IPS DF 6.9 (cell line): Measurements from ENCODE around the gene CDH15.
"Not testable (repeated sequence)": the region's sequence is repeated elsewhere in the genome, so short reads cannot be mapped to it uniquely, and the experiment has no call there.

Experiments used
- DNase-seq: peaks from one replicate; pipeline ENCODE4 v3.0.0-alpha.2; 2013; ENCODE audit warnings: low read depth, low spot score
- H3K27ac ChIP-seq: one replicate; pipeline ENCODE4 v1.5.1; 2013; ENCODE audit warnings: low read length, control low read depth
- H3K27me3 ChIP-seq: 2 replicates; pipeline ENCODE4 v1.6.1; 2013; ENCODE audit warnings: mild to moderate bottlenecking, low read length; ENCODE audit not compliant: control insufficient read depth, insufficient read depth
- H3K36me3 ChIP-seq: 2 replicates; pipeline ENCODE4 v1.6.1; 2013; ENCODE audit warnings: low read length; ENCODE audit not compliant: control insufficient read depth, insufficient read depth
- H3K4me1 ChIP-seq: 2 replicates; pipeline ENCODE4 v1.6.1; 2013; ENCODE audit warnings: low read length; ENCODE audit not compliant: control insufficient read depth, insufficient read depth
- H3K4me3 ChIP-seq: 2 replicates; pipeline ENCODE4 v1.5.1; 2013; ENCODE audit warnings: mild to moderate bottlenecking, low read length
- H3K9me3 ChIP-seq: 2 replicates; pipeline ENCODE4 v1.6.1; 2013; ENCODE audit warnings: low read length, inconsistent platforms; ENCODE audit not compliant: control insufficient read depth, insufficient read depth
- WGBS: extraction: QIAGEN DNeasy Blood & Tissue Kit; methylation state at CpG from one replicate; pipeline ENCODE4 v1.1.7; 2013; ENCODE audit warnings: mixed read lengths, missing lambda C conversion rate; ENCODE audit not compliant: insufficient read length, insufficient coverage; 5-methylcytosine and 5-hydroxymethylcytosine counted together

CDH15 gene

DNA sequence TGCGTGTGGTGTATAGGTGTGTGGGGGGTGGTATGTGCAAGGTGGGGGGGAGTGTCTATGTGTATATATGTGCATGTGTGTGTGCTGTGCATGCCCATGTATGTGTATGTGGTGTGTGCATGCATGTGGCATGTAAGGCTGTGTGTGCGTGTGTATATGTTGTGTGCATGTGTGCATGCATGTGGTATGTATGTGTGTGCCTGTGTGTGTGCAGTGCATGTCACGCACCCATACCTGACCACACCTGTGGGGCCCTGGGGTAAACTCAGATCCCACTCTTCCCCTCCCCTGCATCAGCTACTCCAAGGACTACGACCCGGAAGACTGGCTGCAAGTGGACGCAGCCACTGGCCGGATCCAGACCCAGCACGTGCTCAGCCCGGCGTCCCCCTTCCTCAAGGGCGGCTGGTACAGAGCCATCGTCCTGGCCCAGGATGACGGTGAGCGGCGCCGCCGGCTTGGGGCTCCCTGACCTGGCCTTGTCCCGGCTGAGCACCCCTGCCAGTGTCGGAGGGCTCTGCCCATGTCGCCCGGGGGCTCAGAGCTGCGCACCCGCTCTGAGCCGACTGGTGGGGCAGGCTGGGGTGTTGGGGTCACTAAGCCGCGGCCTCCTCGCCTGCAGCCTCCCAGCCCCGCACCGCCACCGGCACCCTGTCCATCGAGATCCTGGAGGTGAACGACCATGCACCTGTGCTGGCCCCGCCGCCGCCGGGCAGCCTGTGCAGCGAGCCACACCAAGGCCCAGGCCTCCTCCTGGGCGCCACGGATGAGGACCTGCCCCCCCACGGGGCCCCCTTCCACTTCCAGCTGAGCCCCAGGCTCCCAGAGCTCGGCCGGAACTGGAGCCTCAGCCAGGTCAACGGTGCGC lies 19.7 kb downstream of the CDH15 start:
- H3K4me3 ChIP-seq: no peak overlapping the region; the same call in 1 of the 2 replicates

DNA sequence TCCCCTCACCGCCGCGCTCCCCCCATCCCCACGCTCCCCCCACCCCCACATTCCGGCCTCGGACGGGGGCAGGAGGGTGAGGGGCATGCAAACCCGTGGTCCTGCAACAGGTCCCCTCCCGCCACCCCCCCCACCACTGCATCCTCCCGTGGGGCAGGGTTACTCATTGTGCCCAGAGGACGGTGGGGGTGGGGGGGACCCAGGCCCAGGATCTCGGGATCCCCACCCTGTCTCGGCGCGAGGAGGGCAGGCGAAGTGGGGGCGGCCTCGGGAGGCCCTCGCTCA lies 20.3 kb downstream of the CDH15 start:
- H3K27ac ChIP-seq: no peak overlapping the region
- no peaks in the 10 kb centered on the region for H3K27me3 ChIP-seq
- no peaks in the 10 kb centered on the region; the same call in 1 of the 2 replicates for H3K36me3 ChIP-seq
- DNase-seq: no peak
- H3K4me3 ChIP-seq: peak overlapping the region; percentile 53; the same call in 1 of the 2 replicates
- H3K4me1 ChIP-seq: peaks cover 4% of the 10 kb centered on the region
- H3K9me3 ChIP-seq: no peaks in the 10 kb centered on the region
- no CpG with 5 or more reads among the region's 19 CpGs for WGBS

More for the DNA sequence above, 19.7 kb downstream of the CDH15 start:
- DNase-seq: no peak
- H3K27ac ChIP-seq: no peak overlapping the region
- H3K4me1 ChIP-seq: peaks cover 4% of the 10 kb centered on the region
- H3K27me3 ChIP-seq: no peaks in the 10 kb centered on the region
- H3K9me3 ChIP-seq: no peaks in the 10 kb centered on the region
- no peaks in the 10 kb centered on the region; the same call in 1 of the 2 replicates for H3K36me3 ChIP-seq
- no CpG with 5 or more reads among the region's 44 CpGs for WGBS

DNA sequence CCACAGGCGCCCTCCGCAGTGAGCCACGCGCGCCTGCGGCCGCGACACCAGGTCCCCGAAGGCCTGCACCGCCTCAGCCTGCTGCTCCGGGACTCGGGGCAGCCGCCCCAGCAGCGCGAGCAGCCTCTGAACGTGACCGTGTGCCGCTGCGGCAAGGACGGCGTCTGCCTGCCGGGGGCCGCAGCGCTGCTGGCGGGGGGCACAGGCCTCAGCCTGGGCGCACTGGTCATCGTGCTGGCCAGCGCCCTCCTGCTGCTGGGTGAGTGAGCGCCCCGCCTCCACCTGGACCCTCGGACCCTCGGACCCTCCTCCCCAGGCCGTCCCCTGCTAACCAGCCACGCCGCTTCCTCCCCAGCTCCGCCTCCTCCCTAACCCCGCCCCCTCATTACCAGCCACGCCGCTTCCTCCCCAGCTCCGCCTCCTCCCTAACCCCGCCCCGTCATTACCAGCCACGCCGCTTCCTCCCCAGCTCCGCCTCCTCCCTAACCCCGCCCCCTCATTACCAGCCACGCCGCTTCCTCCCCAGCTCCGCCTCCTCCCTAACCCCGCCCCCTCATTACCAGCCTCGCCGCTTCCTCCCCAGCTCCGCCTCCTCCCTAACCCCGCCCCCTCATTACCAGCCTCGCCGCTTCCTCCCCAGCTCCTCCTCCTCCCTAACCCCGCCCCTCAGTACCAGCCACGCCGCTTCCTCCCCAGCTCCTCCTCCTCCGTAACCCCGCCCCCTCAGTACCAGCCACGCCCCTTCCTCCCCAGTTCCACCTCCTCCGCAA lies 20.8 kb downstream of the CDH15 start:
- not testable (repeated sequence) for H3K4me1 ChIP-seq, H3K9me3 ChIP-seq, H3K27ac ChIP-seq, H3K27me3 ChIP-seq, DNase-seq, H3K36me3 ChIP-seq
- peak overlapping the region; percentile 53; the same call in 1 of the 2 replicates for H3K4me3 ChIP-seq
- no CpG with 5 or more reads among the region's 63 CpGs for WGBS

DNA sequence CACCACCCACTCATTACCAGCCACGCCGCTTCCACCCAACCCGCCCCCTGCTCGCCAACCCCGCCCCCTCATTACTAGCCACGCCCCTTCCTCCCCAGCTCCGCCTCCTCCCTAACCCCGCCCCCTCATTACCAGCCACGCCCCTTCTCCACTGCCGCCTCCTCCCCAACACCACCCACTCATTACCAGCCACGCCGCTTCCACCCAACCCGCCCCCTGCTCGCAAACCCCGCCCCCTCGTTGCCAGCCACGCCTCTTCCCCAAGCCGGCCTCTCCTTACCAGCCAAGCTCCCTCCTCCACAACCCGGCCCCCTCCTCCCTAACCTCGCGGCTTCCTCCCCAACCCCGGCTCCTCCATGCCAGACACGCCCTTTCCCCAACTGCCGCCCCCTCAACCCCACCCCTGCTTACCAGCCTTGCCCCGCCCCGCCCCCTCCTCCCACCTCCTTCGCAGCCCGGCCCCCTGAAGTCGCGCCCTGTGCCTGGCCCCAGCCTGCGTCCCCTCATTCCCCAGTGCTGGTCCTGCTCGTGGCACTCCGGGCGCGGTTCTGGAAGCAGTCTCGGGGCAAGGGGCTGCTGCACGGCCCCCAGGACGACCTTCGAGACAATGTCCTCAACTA lies 21.5 kb downstream of the CDH15 start:
- Histone ChIP-seq H3K27ac (no peak overlapping the region), H3K9me3 (no peaks in the 10 kb centered on the region), H3K36me3 (no peaks in the 10 kb centered on the region; the same call in 1 of the 2 replicates), H3K4me1 (peaks cover 4% of the 10 kb centered on the region), H3K27me3 (no peaks in the 10 kb centered on the region), H3K4me3 (no peak overlapping the region; the same call in 1 of the 2 replicates)
- WGBS: no CpG with 5 or more reads among the region's 39 CpGs
- DNase-seq: peak; percentile 68

- Histone ChIP-seq H3K4me3 (no peak overlapping the region; the same call in 1 of the 2 replicates), H3K27ac (no peak overlapping the region), H3K27me3 (no peaks in the 10 kb centered on the region), H3K4me1 (peaks cover 4% of the 10 kb centered on the region), H3K9me3 (no peaks in the 10 kb centered on the region), H3K36me3 (no peaks in the 10 kb centered on the region; the same call in 1 of the 2 replicates)
- WGBS: no CpG with 5 or more reads among the region's 38 CpGs
- DNase-seq: no peak
Measured at GRCh38 chr16:89193576-89194293, 22.2 kb downstream of the CDH15 start.

- DNase-seq: no peak
- no peaks in the 10 kb centered on the region for H3K9me3 ChIP-seq
- H3K36me3 ChIP-seq: no peaks in the 10 kb centered on the region; the same call in 1 of the 2 replicates
- H3K4me1 ChIP-seq: peaks cover 4% of the 10 kb centered on the region
- no peak overlapping the region for H3K27ac ChIP-seq
- no peak overlapping the region for H3K4me3 ChIP-seq
- no CpG with 5 or more reads among the region's 45 CpGs for WGBS
- no peaks in the 10 kb centered on the region for H3K27me3 ChIP-seq
Measured at GRCh38 chr16:89194340-89195311, 23.1 kb downstream of the CDH15 start.

- Histone ChIP-seq H3K27ac (no peak overlapping the region), H3K9me3 (no peaks in the 10 kb centered on the region), H3K4me1 (peaks cover 5% of the 10 kb centered on the region), H3K36me3 (no peaks in the 10 kb centered on the region; the same call in 1 of the 2 replicates), H3K27me3 (peaks cover under 1% of the 10 kb centered on the region), H3K4me3 (no peak overlapping the region)
- no CpG with 5 or more reads among the region's 21 CpGs for WGBS
- DNase-seq: no peak
Measured at GRCh38 chr16:89195521-89196171, 24.1 kb downstream of the CDH15 start.

DNA sequence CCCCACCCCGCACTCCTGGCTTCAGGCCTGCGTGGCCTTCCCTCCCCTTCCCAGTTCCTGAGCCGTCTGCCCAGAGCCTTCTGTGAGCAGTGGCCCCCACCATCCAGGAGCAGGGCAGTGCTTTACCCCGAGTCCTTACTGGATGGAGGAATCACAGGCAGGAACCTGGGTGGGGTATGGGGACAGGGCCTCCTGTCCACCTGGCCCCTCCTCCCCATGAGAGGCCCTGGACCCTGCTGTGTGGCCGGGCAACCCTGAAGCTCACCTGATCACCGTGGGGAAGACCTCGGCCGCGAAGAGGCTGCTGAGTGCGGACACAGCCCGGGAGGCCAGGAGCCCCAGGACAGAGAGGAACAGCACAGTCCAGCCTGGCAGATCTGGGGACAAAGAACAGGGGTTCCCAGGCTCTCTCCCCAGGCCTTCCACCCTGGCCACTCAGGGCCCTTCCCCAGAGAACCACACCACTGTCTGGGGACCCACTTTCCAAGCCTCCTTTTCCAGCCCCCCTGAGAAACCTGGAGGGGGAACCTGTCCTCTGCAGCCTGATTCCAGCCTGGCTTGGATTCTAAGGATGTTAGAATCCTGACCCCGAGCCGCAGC lies 25.6 kb downstream of the CDH15 start:
- no peaks in the 10 kb centered on the region for H3K9me3 ChIP-seq
- DNase-seq: no peak
- WGBS: no CpG with 5 or more reads among the region's 13 CpGs
- peaks cover 4% of the 10 kb centered on the region; the same call in 1 of the 2 replicates for H3K4me1 ChIP-seq
- H3K27ac ChIP-seq: no peak overlapping the region
- peaks cover 2% of the 10 kb centered on the region for H3K27me3 ChIP-seq
- H3K4me3 ChIP-seq: no peak overlapping the region
- no peaks in the 10 kb centered on the region; the same call in 1 of the 2 replicates for H3K36me3 ChIP-seq
